HepG2 (cell line): ENCODE measurements around the gene PDGFRB. TPM values are rescaled to one million over a fixed set of nuclear protein-coding genes. Genes with fewer than 3 reads are reported as not detected.
A peak's percentile ranks its signal among the peaks of the same experiment; 100 is the strongest.

Experiments
- DMAP1 ChIP-seq: IDR thresholded peaks from 2 replicates; pipeline ENCODE4 v1.6.1; 2016
- ETV5 ChIP-seq: IDR thresholded peaks from 2 replicates; pipeline ENCODE4 v1.6.1; 2018; ENCODE audit warnings: missing biosample characterization, missing genetic modification reagents, inconsistent platforms, borderline replicate concordance
- GABPA ChIP-seq, 2 experiments: IDR thresholded peaks; 2 replicates each; pipeline ENCODE4 v1.6.1; 2011 to 2016; ENCODE audit warnings: low read depth in 2 of 2, low read length in 1 of 2, missing biosample characterization in 1 of 2, missing genetic modification characterization in 1 of 2
- HNRNPLL ChIP-seq: fragments of 200-400 bp; formaldehyde crosslinking; IDR thresholded peaks from 2 replicates; pipeline ENCODE4 v1.6.1; 2017; ENCODE audit warnings: mild to moderate bottlenecking, low read depth, low read length; ENCODE audit not compliant: poor library complexity, severe bottlenecking
- IKZF4 ChIP-seq: sonication (generic); formaldehyde crosslinking; IDR thresholded peaks from 2 replicates; pipeline ENCODE4 v1.5.1; 2020; ENCODE audit warnings: borderline replicate concordance, mild to moderate bottlenecking, low read depth, missing genetic modification reagents; ENCODE audit errors: not compliant biosample characterization
- KLF15 ChIP-seq: sonication (generic); formaldehyde crosslinking; IDR thresholded peaks from 2 replicates; pipeline ENCODE4 v1.8.1; 2023; ENCODE audit warnings: borderline replicate concordance, mild to moderate bottlenecking, inconsistent platforms, missing genetic modification reagents, mixed read lengths
- MAFG ChIP-seq: sonication (generic); formaldehyde crosslinking; IDR thresholded peaks from 2 replicates; pipeline ENCODE4 v1.5.1; 2020; ENCODE audit warnings: mild to moderate bottlenecking, missing genetic modification reagents
- MED13 ChIP-seq: sonication (generic); formaldehyde crosslinking; IDR thresholded peaks from 2 replicates; pipeline ENCODE4 v1.5.0; 2020; ENCODE audit warnings: missing genetic modification reagents
- NAIF1 ChIP-seq: sonication (generic); formaldehyde crosslinking; IDR thresholded peaks from 2 replicates; pipeline ENCODE4 v1.5.0; 2020; ENCODE audit warnings: mild to moderate bottlenecking, missing genetic modification reagents, borderline replicate concordance
- NFRKB ChIP-seq: fragments of 450-650 bp; IDR thresholded peaks from 2 replicates; pipeline ENCODE4 v1.6.1; 2017
- PAXIP1 ChIP-seq: sonication (generic); formaldehyde crosslinking; conservative IDR thresholded peaks from 2 replicates; pipeline ENCODE4 v1.4.0; 2020; ENCODE audit warnings: mild to moderate bottlenecking, missing genetic modification reagents, moderate library complexity
- PLSCR1 ChIP-seq: sonication (generic); formaldehyde crosslinking; IDR thresholded peaks from 2 replicates; pipeline ENCODE4 v1.5.0; 2020; ENCODE audit warnings: missing genetic modification reagents, mild to moderate bottlenecking, borderline replicate concordance
- RBAK ChIP-seq: sonication (generic); formaldehyde crosslinking; IDR thresholded peaks from 2 replicates; pipeline ENCODE4 v1.5.1; 2020; ENCODE audit warnings: mild to moderate bottlenecking, missing genetic modification reagents
- RORA ChIP-seq: sonication (generic); formaldehyde crosslinking; IDR thresholded peaks from 2 replicates; pipeline ENCODE4 v1.5.0; 2020; ENCODE audit warnings: mild to moderate bottlenecking, missing genetic modification reagents, moderate library complexity
- SNAPC2 ChIP-seq: sonication (generic); formaldehyde crosslinking; IDR thresholded peaks from 2 replicates; pipeline ENCODE4 v1.8.1; 2022; ENCODE audit warnings: mild to moderate bottlenecking, missing genetic modification reagents
- XBP1 ChIP-seq: sonication (generic); formaldehyde crosslinking; IDR thresholded peaks from 2 replicates; pipeline ENCODE4 v1.5.0; 2020; ENCODE audit warnings: missing genetic modification reagents
- ZC3H13 ChIP-seq: sonication (generic); formaldehyde crosslinking; IDR thresholded peaks from 2 replicates; pipeline ENCODE4 v1.8.1; 2023; ENCODE audit warnings: mild to moderate bottlenecking, missing genetic modification reagents, moderate library complexity
- ZC3H4 ChIP-seq: sonication (generic); formaldehyde crosslinking; IDR thresholded peaks from 2 replicates; pipeline ENCODE4 v1.4.0; 2020; ENCODE audit warnings: missing genetic modification reagents, borderline replicate concordance
- ZFP90 ChIP-seq: sonication (generic); formaldehyde crosslinking; IDR thresholded peaks from 2 replicates; pipeline ENCODE4 v1.8.0; 2022; ENCODE audit warnings: missing genetic modification reagents, mild to moderate bottlenecking, inconsistent platforms, borderline replicate concordance
- ZNF230 ChIP-seq: sonication (generic); formaldehyde crosslinking; IDR thresholded peaks from 2 replicates; pipeline ENCODE4 v1.4.0; 2020; ENCODE audit warnings: mild to moderate bottlenecking, missing genetic modification reagents
- ZNF75D ChIP-seq: sonication (generic); formaldehyde crosslinking; IDR thresholded peaks from 2 replicates; pipeline ENCODE4 v1.8.1; 2023; ENCODE audit warnings: missing genetic modification reagents, mild to moderate bottlenecking, borderline replicate concordance
- ZSCAN5A ChIP-seq: sonication (generic); formaldehyde crosslinking; IDR thresholded peaks from 2 replicates; pipeline ENCODE4 v1.8.0; 2022; ENCODE audit warnings: mild to moderate bottlenecking, missing genetic modification reagents, borderline replicate concordance
- polyA plus RNA-seq, 8 experiments: library from polyadenylated mRNA; depleted of rRNA in 3 of 8; stranded (reverse) in 7 of 8; unstranded in 1 of 8; fragments of >200 nt; fragmentation: Illumina TruSeq in 4 of 8; extraction: Trizol in 4 of 8; gene quantifications; 2 replicates each; pipeline versions ENCODE4 v1.2.1 to v1.2.3, GENCODE V29; 2011 to 2016; ENCODE audit warnings: low read depth in 4 of 8, missing spikeins in 1 of 8, mixed read lengths in 1 of 8; ENCODE audit not compliant: insufficient read depth in 1 of 8
- total RNA-seq, 5 experiments: library from RNA; depleted of rRNA; stranded (reverse); fragments of >200 nt; fragmentation: Illumina TruSeq; extraction: Trizol; gene quantifications; 2 replicates each; pipeline ENCODE4 v1.2.3, GENCODE V29; 2016; ENCODE audit warnings: low read depth in 1 of 5
- TF ChIP-seq, protein P1 (sequence below): sonication (generic); formaldehyde crosslinking; IDR thresholded peaks from 2 replicates; pipeline ENCODE4 v1.9.0; 2021; ENCODE audit warnings: missing genetic modification reagents, mild to moderate bottlenecking, borderline replicate concordance

Gene PDGFRB
- total and polyA plus RNA-seq, 2 of the 13 experiments (the other 11 are each of a cell fraction or from before 2014, with no cell fraction given): 4.0 to 21.0 TPM

GRCh38 chr5:150142959-150143349 lies 12.7 kb downstream of the PDGFRB start (continued):
- no peak for TF ChIP-seq ZSCAN5A (CRISPR knock-in tag)
- TF ChIP-seq, protein P1, sequence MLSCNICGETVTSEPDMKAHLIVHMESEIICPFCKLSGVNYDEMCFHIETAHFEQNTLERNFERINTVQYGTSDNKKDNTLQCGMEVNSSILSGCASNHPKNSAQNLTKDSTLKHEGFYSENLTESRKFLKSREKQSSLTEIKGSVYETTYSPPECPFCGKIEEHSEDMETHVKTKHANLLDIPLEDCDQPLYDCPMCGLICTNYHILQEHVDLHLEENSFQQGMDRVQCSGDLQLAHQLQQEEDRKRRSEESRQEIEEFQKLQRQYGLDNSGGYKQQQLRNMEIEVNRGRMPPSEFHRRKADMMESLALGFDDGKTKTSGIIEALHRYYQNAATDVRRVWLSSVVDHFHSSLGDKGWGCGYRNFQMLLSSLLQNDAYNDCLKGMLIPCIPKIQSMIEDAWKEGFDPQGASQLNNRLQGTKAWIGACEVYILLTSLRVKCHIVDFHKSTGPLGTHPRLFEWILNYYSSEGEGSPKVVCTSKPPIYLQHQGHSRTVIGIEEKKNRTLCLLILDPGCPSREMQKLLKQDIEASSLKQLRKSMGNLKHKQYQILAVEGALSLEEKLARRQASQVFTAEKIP (CRISPR knock-in tag): no peak
- no peak for TF ChIP-seq KLF15 (CRISPR knock-in tag)
- peak; percentile 68 for TF ChIP-seq PAXIP1 (CRISPR knock-in tag)
- TF ChIP-seq ZC3H4 (CRISPR knock-in tag): no peak
- no peak for TF ChIP-seq HNRNPLL
- no peak for TF ChIP-seq ZFP90 (CRISPR knock-in tag)
- TF ChIP-seq RBAK (CRISPR knock-in tag): no peak
- no peak for TF ChIP-seq ZNF230 (CRISPR knock-in tag)
- no peak for TF ChIP-seq ZNF75D
- no peak for TF ChIP-seq DMAP1 (CRISPR knock-in tag)
- TF ChIP-seq MAFG (CRISPR knock-in tag): no peak
- TF ChIP-seq IKZF4 (CRISPR knock-in tag): no peak
- no peak for TF ChIP-seq XBP1 (CRISPR knock-in tag)
- TF ChIP-seq ETV5 (CRISPR knock-in tag): peak; percentile 51; the same call in 1 of the 2 replicates
- TF ChIP-seq MED13 (CRISPR knock-in tag): no peak
- TF ChIP-seq GABPA (IDR thresholded peaks at IDR 0.05; ENCODE audit: low read depth, low read length): no peak
- no peak for TF ChIP-seq GABPA (CRISPR knock-in tag; IDR thresholded peaks at IDR 0.05; ENCODE audit: low read depth)
- TF ChIP-seq PLSCR1 (CRISPR knock-in tag): no peak
- TF ChIP-seq NAIF1: no peak
- TF ChIP-seq NFRKB: no peak
- no peak for TF ChIP-seq ZC3H13
- TF ChIP-seq SNAPC2 (CRISPR knock-in tag): no peak
- no peak for TF ChIP-seq RORA (CRISPR knock-in tag)
